Measurements from ENCODE around the gene ATXN1. TPM values are rescaled to one million over a fixed set of nuclear protein-coding genes. Genes with fewer than 3 reads are reported as not detected.

The ATXN1 gene
- total and polyA plus RNA-seq, 2 of the 8 experiments (the other 6 are each of a cell fraction or from before 2014, with no cell fraction given) = 1.6 to 4.0 TPM

GRCh38 chr6:16568128-16568527 lies 193.1 kb downstream of the ATXN1 start:
- H3K18ac ChIP-seq (ENCODE audit: extremely low read depth, low read length) = no peak overlapping the region
- ChIA-PET POLR2A (ENCODE audit: partially characterized antibody) (no interaction called here), CTCF (ENCODE audit: partially characterized antibody) (no interaction called here)
- H3K14ac ChIP-seq (ENCODE audit: insufficient read length) = no peak overlapping the region
- no peak overlapping the region for H3K56ac ChIP-seq (replicated peaks; ENCODE audit: insufficient read length, low read depth, low read length)
- no peak overlapping the region for H2BK20ac ChIP-seq (ENCODE audit: low read length)
- no peak overlapping the region for H3K23ac ChIP-seq (ENCODE audit: insufficient read length)
- H2AFZ ChIP-seq (ENCODE audit: low read length) = no peak overlapping the region
- H3K79me2 ChIP-seq (ENCODE audit: control insufficient read depth in 1 of 2, insufficient read depth in 2 of 2, low read length in 2 of 2) = no peaks in the 10 kb centered on the region
- 67% methylated on average over 5 of the region's 5 CpGs; no CpG with 5 or more reads in 1 of the 2 experiments for WGBS, 2 experiments (ENCODE audit: extremely low coverage in 1 of 2, insufficient coverage in 1 of 2, insufficient read length in 1 of 2, insufficient replicate concordance in 2 of 2, low coverage in 1 of 2, low lambda C conversion rate in 2 of 2, missing lambda C conversion rate in 1 of 2)
- no peak overlapping the region for H2BK15ac ChIP-seq (ENCODE audit: low read length)
- no peak overlapping the region for H3K9ac ChIP-seq (replicated peaks in 1 of 4; ENCODE audit: extremely low read depth in 1 of 4, low read depth in 3 of 4, low read length in 3 of 4)
- no peak overlapping the region for H4K91ac ChIP-seq (replicated peaks; ENCODE audit: insufficient read length, low read length)
- H2BK5ac ChIP-seq (ENCODE audit: low read depth, low read length) = no peak overlapping the region
- no peaks in the 10 kb centered on the region for H3K23me2 ChIP-seq (ENCODE audit: low read depth, low read length)
- H3K9me3 ChIP-seq (ENCODE audit: insufficient read depth in 2 of 2, low read depth in 1 of 2, low read length in 1 of 2) = no peaks in the 10 kb centered on the region
- no peak for DNase-seq (ENCODE audit: low read depth in 1 of 2, low spot score in 2 of 2)
- H3K4me1 ChIP-seq (replicated peaks in 1 of 4; ENCODE audit: control insufficient read depth in 3 of 4, insufficient read depth in 4 of 4, low read length in 3 of 4) = no peaks in the 10 kb centered on the region
- H3K4me3 ChIP-seq (ENCODE audit: extremely low read depth in 1 of 4, insufficient read depth in 2 of 4, low read depth in 3 of 4, low read length in 4 of 4) = no peak overlapping the region
- no peak overlapping the region for H2BK120ac ChIP-seq (replicated peaks; ENCODE audit: low read depth, low read length)
- no peak overlapping the region for H2AK5ac ChIP-seq (ENCODE audit: low read depth, low read length)
- no peak overlapping the region for H3K4me2 ChIP-seq (ENCODE audit: insufficient read depth in 1 of 2, low read depth in 2 of 2, low read length in 2 of 2)
- no peak overlapping the region for H4K8ac ChIP-seq (ENCODE audit: extremely low read depth, insufficient read depth, low read length)
- no peaks in the 10 kb centered on the region for H3K27me3 ChIP-seq (replicated peaks in 1 of 4; ENCODE audit: control insufficient read depth in 3 of 4, extremely low read depth in 1 of 4, insufficient read depth in 3 of 4, low read length in 3 of 4)
- H3K27ac ChIP-seq (ENCODE audit: low read depth, low read length) = no peak overlapping the region
- no peak for FAIRE-seq
- no peak overlapping the region for H2BK12ac ChIP-seq (ENCODE audit: low read depth, low read length)
- H3K36me3 ChIP-seq (ENCODE audit: control insufficient read depth in 2 of 4, insufficient read depth in 4 of 4, low read length in 3 of 4) = no peaks in the 10 kb centered on the region
- H4K20me1 ChIP-seq (replicated peaks in 1 of 2; ENCODE audit: control insufficient read depth in 1 of 2, insufficient read depth in 2 of 2, low read length in 2 of 2) = no peaks in the 10 kb centered on the region
- H4K5ac ChIP-seq (ENCODE audit: insufficient read length, low read depth, low read length) = no peak overlapping the region
- H3K4ac ChIP-seq (replicated peaks; ENCODE audit: insufficient read length, low read depth, low read length) = no peak overlapping the region
- H3K79me1 ChIP-seq (ENCODE audit: low read depth, low read length) = no peaks in the 10 kb centered on the region
- TF ChIP-seq GABPA (IDR thresholded peaks at IDR 0.05; ENCODE audit: borderline replicate concordance, insufficient read depth, low read length) (no peak), BCL11A (IDR thresholded peaks at IDR 0.05; ENCODE audit: low read depth in 2 of 2, low read length in 2 of 2) (no peak), CHD1 (IDR thresholded peaks at IDR 0.05; ENCODE audit: low read depth, low read length) (no peak), BACH1 (IDR thresholded peaks at IDR 0.05; ENCODE audit: low read length) (no peak), GTF2F1 (IDR thresholded peaks at IDR 0.05; ENCODE audit: borderline replicate concordance, low read depth, low read length) (no peak), NANOG (IDR thresholded peaks at IDR 0.05; ENCODE audit: insufficient read depth, low read depth, low read length, poor library complexity, severe bottlenecking) (no peak), NRF1 (IDR thresholded peaks at IDR 0.05; ENCODE audit: low read depth, low read length) (no peak), SIRT6 (IDR thresholded peaks at IDR 0.05; ENCODE audit: low read length) (no peak), SP2 (IDR thresholded peaks at IDR 0.05; ENCODE audit: low read length) (no peak), ATF3 (IDR thresholded peaks at IDR 0.05; ENCODE audit: insufficient read depth, low read depth, low read length) (no peak), CHD2 (IDR thresholded peaks at IDR 0.05; ENCODE audit: low read length) (no peak), TAF1 (IDR thresholded peaks at IDR 0.05; ENCODE audit: low read depth, low read length) (no peak), CBX8 (IDR thresholded peaks at IDR 0.05; ENCODE audit: borderline replicate concordance, low read depth, low read length) (no peak), POU5F1 (IDR thresholded peaks at IDR 0.05; ENCODE audit: low read depth, low read length) (no peak), RFX5 (IDR thresholded peaks at IDR 0.05; ENCODE audit: borderline replicate concordance, low read depth, low read length) (no peak), SAP30 (IDR thresholded peaks at IDR 0.05; ENCODE audit: insufficient read depth, insufficient replicate concordance, low read length) (no peak)
